Karpas-422 (cell line): Measurements from ENCODE around the gene MX2. TPM values are rescaled to one million over a fixed set of nuclear protein-coding genes. Genes with fewer than 3 reads are reported as not detected.

ENCODE experiments used
- DNase-seq: peaks from one replicate; pipeline ENCODE4 v3.0.0-alpha.2; 2015
- H2AFZ ChIP-seq: fragments of 200-600 bp; sonication (generic); 2 replicates; pipeline ENCODE4 v1.6.1; 2014; ENCODE audit warnings: antibody characterized with exemption, low read length, mixed read lengths
- H3K27ac ChIP-seq: fragments of 200-600 bp; sonication (generic); 2 replicates; pipeline ENCODE4 v1.5.1; 2014; ENCODE audit warnings: mild to moderate bottlenecking, low read length, moderate library complexity
- H3K27me3 ChIP-seq: fragments of 200-600 bp; sonication (generic); 2 replicates; pipeline ENCODE4 v1.6.1; 2014; ENCODE audit warnings: low read length, mixed read lengths
- H3K36me3 ChIP-seq: fragments of 200-600 bp; sonication (generic); 2 replicates; pipeline ENCODE4 v1.6.1; 2014; ENCODE audit warnings: low read length, mixed read lengths; ENCODE audit not compliant: insufficient read depth
- H3K4me1 ChIP-seq: fragments of 200-600 bp; sonication (generic); 2 replicates; pipeline ENCODE4 v1.6.1; 2014; ENCODE audit warnings: mild to moderate bottlenecking, low read length, mixed read lengths
- H3K4me2 ChIP-seq: fragments of 200-600 bp; sonication (generic); 2 replicates; pipeline ENCODE4 v1.6.1; 2014; ENCODE audit warnings: low read length, low read depth, mild to moderate bottlenecking; ENCODE audit not compliant: poor library complexity, severe bottlenecking
- H3K4me3 ChIP-seq: fragments of 200-600 bp; sonication (generic); 2 replicates; pipeline ENCODE4 v1.5.1; 2014; ENCODE audit warnings: mild to moderate bottlenecking, antibody characterized with exemption, low read length, mixed read lengths
- H3K79me2 ChIP-seq: fragments of 200-600 bp; sonication (generic); 2 replicates; pipeline ENCODE4 v1.6.1; 2014; ENCODE audit warnings: mild to moderate bottlenecking, low read length, mixed read lengths
- H3K9ac ChIP-seq: fragments of 200-600 bp; sonication (generic); 2 replicates; pipeline ENCODE4 v1.6.0; 2014; ENCODE audit warnings: low read length
- H3K9me2 ChIP-seq: fragments of 200-600 bp; sonication (generic), shearing (Covaris generic); replicated peaks from 2 replicates; pipeline ENCODE4 v1.6.0; 2014; ENCODE audit warnings: mild to moderate bottlenecking, low read length, moderate library complexity; ENCODE audit not compliant: insufficient read depth
- H3K9me3 ChIP-seq: fragments of 300-700, 200-600 bp; sonication (generic); 2 replicates; pipeline ENCODE4 v1.6.1; 2014; ENCODE audit warnings: low read length, mixed read lengths
- H4K20me1 ChIP-seq: fragments of 200-600 bp; sonication (generic); 2 replicates; pipeline ENCODE4 v1.6.1; 2014; ENCODE audit warnings: mild to moderate bottlenecking, antibody characterized with exemption, low read length, low read depth; ENCODE audit not compliant: insufficient read depth
- total RNA-seq: library from RNA; depleted of rRNA; stranded (reverse); fragments of >200 nt; shearing (Covaris generic); gene quantifications from 2 replicates; pipeline ENCODE4 v1.2.3, GENCODE V29; 2014; ENCODE audit warnings: low replicate concordance

Gene MX2
- total RNA-seq, 1 experiment from 2014 or later, result 27.8 TPM

GRCh38 chr21:41431788-41432548, 70.1 kb downstream of the MX2 start:
- peaks cover 38% of the 10 kb centered on the region for H3K36me3 ChIP-seq
- no peak overlapping the region for H2AFZ ChIP-seq
- no peak for DNase-seq
- H4K20me1 ChIP-seq, result no peaks in the 10 kb centered on the region
- H3K9me2 ChIP-seq, result no peaks in the 10 kb centered on the region
- H3K4me1 ChIP-seq, result peaks cover 12% of the 10 kb centered on the region
- 0 out of 2 replicates have a peak, but pooled peaks cover 4% of the 10 kb centered on the region for H3K79me2 ChIP-seq
- no peak overlapping the region for H3K4me2 ChIP-seq
- no peaks in the 10 kb centered on the region for H3K27me3 ChIP-seq
- no peak overlapping the region for H3K9ac ChIP-seq
- no peak overlapping the region for H3K27ac ChIP-seq
- no peak overlapping the region for H3K4me3 ChIP-seq
- no peaks in the 10 kb centered on the region for H3K9me3 ChIP-seq

- Histone ChIP-seq H3K9ac (no peak overlapping the region), H3K4me1 (peaks cover 10% of the 10 kb centered on the region), H3K9me2 (no peaks in the 10 kb centered on the region), H3K27ac (no peak overlapping the region), H4K20me1 (no peaks in the 10 kb centered on the region), H2AFZ (no peak overlapping the region), H3K27me3 (no peaks in the 10 kb centered on the region), H3K79me2 (no peaks in the 10 kb centered on the region), H3K36me3 (peaks cover 40% of the 10 kb centered on the region), H3K4me3 (no peak overlapping the region), H3K4me2 (no peak overlapping the region), H3K9me3 (no peaks in the 10 kb centered on the region)
- no peak for DNase-seq
Measured at GRCh38 chr21:41432562-41433460, 71.0 kb downstream of the MX2 start.

GRCh38 chr21:41433566-41433965, 71.7 kb downstream of the MX2 start:
- H2AFZ ChIP-seq, result no peak overlapping the region
- no peak for DNase-seq
- no peak overlapping the region for H3K27ac ChIP-seq
- H3K79me2 ChIP-seq, result no peaks in the 10 kb centered on the region
- H3K36me3 ChIP-seq, result peaks cover 42% of the 10 kb centered on the region
- H3K9me3 ChIP-seq, result no peaks in the 10 kb centered on the region
- no peak overlapping the region for H3K4me3 ChIP-seq
- no peak overlapping the region for H3K4me2 ChIP-seq
- H3K9ac ChIP-seq, result no peak overlapping the region
- H4K20me1 ChIP-seq, result no peaks in the 10 kb centered on the region
- no peaks in the 10 kb centered on the region for H3K9me2 ChIP-seq
- no peaks in the 10 kb centered on the region for H3K27me3 ChIP-seq
- H3K4me1 ChIP-seq, result peaks cover 12% of the 10 kb centered on the region

DNA sequence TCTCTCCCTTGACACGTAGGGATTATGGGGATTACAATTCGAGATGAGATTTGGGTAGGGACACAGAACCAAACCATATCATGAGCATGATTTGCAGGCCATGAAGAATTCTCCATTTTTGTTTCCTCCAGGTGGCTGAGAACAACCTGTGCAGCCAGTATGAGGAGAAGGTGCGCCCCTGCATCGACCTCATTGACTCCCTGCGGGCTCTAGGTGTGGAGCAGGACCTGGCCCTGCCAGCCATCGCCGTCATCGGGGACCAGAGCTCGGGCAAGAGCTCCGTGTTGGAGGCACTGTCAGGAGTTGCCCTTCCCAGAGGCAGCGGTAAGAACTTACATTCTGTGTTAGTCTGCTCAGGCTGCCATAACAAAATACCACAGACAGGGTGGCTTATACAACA, 73.9 kb downstream of the MX2 start:
- H3K79me2 ChIP-seq, result no peaks in the 10 kb centered on the region
- no peak for DNase-seq
- H3K9me3 ChIP-seq, result no peaks in the 10 kb centered on the region
- no peak overlapping the region for H3K4me3 ChIP-seq
- no peaks in the 10 kb centered on the region for H3K27me3 ChIP-seq
- no peak overlapping the region for H2AFZ ChIP-seq
- no peaks in the 10 kb centered on the region for H3K9me2 ChIP-seq
- H3K4me2 ChIP-seq, result no peak overlapping the region
- H3K36me3 ChIP-seq, result peaks cover 51% of the 10 kb centered on the region
- H3K4me1 ChIP-seq, result peaks cover 12% of the 10 kb centered on the region
- no peak overlapping the region for H3K9ac ChIP-seq
- no peak overlapping the region for H3K27ac ChIP-seq
- no peaks in the 10 kb centered on the region for H4K20me1 ChIP-seq

- H3K79me2 ChIP-seq, result no peaks in the 10 kb centered on the region
- H3K27ac ChIP-seq, result no peak overlapping the region
- no peak overlapping the region for H3K9ac ChIP-seq
- no peak overlapping the region for H3K4me2 ChIP-seq
- H3K4me1 ChIP-seq, result peaks cover 6% of the 10 kb centered on the region
- H3K4me3 ChIP-seq, result no peak overlapping the region
- peaks cover 48% of the 10 kb centered on the region for H3K36me3 ChIP-seq
- DNase-seq, result no peak
- no peaks in the 10 kb centered on the region for H3K9me3 ChIP-seq
- H4K20me1 ChIP-seq, result no peaks in the 10 kb centered on the region
- no peak overlapping the region for H2AFZ ChIP-seq
- H3K27me3 ChIP-seq, result no peaks in the 10 kb centered on the region
- no peaks in the 10 kb centered on the region for H3K9me2 ChIP-seq
Measured at GRCh38 chr21:41437729-41438128, 75.9 kb downstream of the MX2 start.

DNA sequence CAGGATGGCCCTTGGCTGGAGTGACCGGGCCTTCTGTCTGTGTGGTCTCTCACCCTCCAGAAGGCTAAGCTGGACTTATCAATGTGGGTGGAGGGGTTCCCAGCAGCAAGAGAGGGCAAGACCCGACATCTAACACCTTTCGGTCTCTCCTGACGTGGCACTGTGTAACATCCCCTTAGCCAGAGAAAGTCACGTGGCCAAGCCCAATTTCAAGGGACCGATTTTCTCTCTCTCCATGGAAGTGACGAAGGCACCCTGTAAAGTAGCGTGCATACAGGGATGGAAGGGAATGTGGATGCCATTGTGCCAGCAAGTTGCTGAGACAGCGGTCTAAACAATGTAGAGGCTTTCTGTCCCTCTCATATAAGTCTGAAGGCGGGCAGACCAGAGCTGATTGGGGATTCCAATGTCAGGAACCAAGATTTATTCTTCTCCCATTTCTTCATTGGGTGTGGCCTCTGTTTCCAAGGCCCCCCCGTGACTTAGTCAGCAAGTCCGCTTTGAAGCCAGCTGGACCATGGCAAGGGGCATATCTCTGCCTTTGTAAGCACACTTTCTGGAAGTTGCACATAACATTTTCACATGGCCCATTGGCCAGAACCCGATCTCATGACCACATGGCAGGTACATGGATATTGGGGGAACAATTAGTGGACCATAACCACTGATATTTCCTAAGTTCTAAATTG, 76.7 kb downstream of the MX2 start:
- Histone ChIP-seq H3K27me3 (no peaks in the 10 kb centered on the region), H3K4me2 (no peak overlapping the region), H3K4me1 (peaks cover 6% of the 10 kb centered on the region), H3K9me3 (no peaks in the 10 kb centered on the region), H3K9me2 (no peaks in the 10 kb centered on the region), H3K79me2 (no peaks in the 10 kb centered on the region), H3K27ac (no peak overlapping the region), H2AFZ (no peak overlapping the region), H3K9ac (no peak overlapping the region), H4K20me1 (no peaks in the 10 kb centered on the region), H3K36me3 (peaks cover 40% of the 10 kb centered on the region), H3K4me3 (no peak overlapping the region)
- no peak for DNase-seq

DNA sequence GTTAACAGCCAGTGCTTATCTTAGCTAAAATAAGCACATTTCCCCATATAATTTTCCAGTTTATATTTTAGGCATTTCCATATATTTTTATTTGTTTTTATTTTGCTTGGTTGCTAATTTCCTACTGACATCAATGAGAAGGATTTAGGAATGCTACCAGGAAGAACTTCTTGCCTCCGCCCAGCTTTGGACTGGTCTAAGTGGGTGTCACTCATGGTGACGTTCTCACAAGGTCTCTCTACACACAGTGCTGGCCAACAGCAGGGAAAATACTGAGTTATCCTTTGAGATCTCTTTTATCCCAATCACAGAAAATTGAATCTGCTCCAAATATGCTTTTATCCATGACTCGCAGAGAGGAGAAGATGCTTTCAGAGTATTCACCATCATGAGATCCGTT, 77.4 kb downstream of the MX2 start:
- no peaks in the 10 kb centered on the region for H4K20me1 ChIP-seq
- DNase-seq, result no peak
- no peak overlapping the region for H3K4me3 ChIP-seq
- H3K79me2 ChIP-seq, result no peaks in the 10 kb centered on the region
- H3K27me3 ChIP-seq, result no peaks in the 10 kb centered on the region
- H3K9ac ChIP-seq, result no peak overlapping the region
- no peak overlapping the region for H2AFZ ChIP-seq
- no peak overlapping the region for H3K4me2 ChIP-seq
- H3K9me3 ChIP-seq, result no peaks in the 10 kb centered on the region
- peaks cover 33% of the 10 kb centered on the region for H3K36me3 ChIP-seq
- H3K9me2 ChIP-seq, result no peaks in the 10 kb centered on the region
- H3K27ac ChIP-seq, result no peak overlapping the region
- H3K4me1 ChIP-seq, result peaks cover 6% of the 10 kb centered on the region

DNA sequence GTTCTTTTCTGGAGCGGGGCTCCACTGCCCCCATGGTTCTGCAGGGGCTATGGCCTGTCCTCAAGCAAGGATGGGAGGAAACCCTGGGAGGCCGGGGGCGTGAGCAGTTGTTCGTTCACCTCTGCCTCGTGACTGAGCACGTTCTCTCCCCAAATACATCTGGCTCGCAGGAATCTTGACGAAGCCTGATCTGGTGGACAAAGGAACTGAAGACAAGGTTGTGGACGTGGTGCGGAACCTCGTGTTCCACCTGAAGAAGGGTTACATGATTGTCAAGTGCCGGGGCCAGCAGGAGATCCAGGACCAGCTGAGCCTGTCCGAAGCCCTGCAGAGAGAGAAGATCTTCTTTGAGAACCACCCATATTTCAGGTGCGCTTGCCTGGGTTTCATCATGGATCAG, 79.7 kb downstream of the MX2 start:
- no peak overlapping the region for H3K9ac ChIP-seq
- no peak overlapping the region for H2AFZ ChIP-seq
- H3K27ac ChIP-seq, result no peak overlapping the region
- no peaks in the 10 kb centered on the region for H4K20me1 ChIP-seq
- H3K4me3 ChIP-seq, result no peak overlapping the region
- peaks cover 6% of the 10 kb centered on the region for H3K4me1 ChIP-seq
- H3K4me2 ChIP-seq, result no peak overlapping the region
- peaks cover 19% of the 10 kb centered on the region for H3K36me3 ChIP-seq
- no peak for DNase-seq
- no peaks in the 10 kb centered on the region for H3K9me3 ChIP-seq
- H3K79me2 ChIP-seq, result no peaks in the 10 kb centered on the region
- H3K27me3 ChIP-seq, result no peaks in the 10 kb centered on the region
- H3K9me2 ChIP-seq, result no peaks in the 10 kb centered on the region
